ENCODE results near the gene MRAP.

GRCh38 chr21:32281531-32281930 lies 17.1 kb upstream of the MRAP start:
- TF ChIP-seq POLR2A (IDR thresholded peaks at IDR 0.05) (no peak), CTCF (IDR thresholded peaks at IDR 0.05) (no peak), POLR2AphosphoS5 (IDR thresholded peaks at IDR 0.05) (no peak)
